Iris pigment epithelial cell (primary cell): ENCODE results near the gene TRIM38.
A peak's percentile ranks its signal among the peaks of the same experiment; 100 is the strongest.
"Not testable (repeated sequence)": the region's sequence is repeated elsewhere in the genome, so short reads cannot be mapped to it uniquely, and the experiment has no call there.

ENCODE experiments used
- DNase-seq: peaks from one replicate; pipeline ENCODE4 v3.0.0-alpha.2; 2011; ENCODE audit warnings: low read depth

The TRIM38 gene

GRCh38 chr6:25962149-25963127 lies at the start of gene TRIM38:
TSS of gene TRIM38 (plus strand) at chr6:25962802. CDS start at chr6:25966523, 3,721 bp downstream.
- DNase-seq: peak; percentile 96

GRCh38 chr6:25913741-25914140 lies 48.9 kb upstream of the TRIM38 start:
- DNase-seq: no peak

GRCh38 chr6:25916330-25916729 lies 46.3 kb upstream of the TRIM38 start:
- no peak for DNase-seq

- DNase-seq: no peak
Observed at GRCh38 chr6:25916789-25917490, 45.7 kb upstream of the TRIM38 start.

GRCh38 chr6:25918083-25918683 lies 44.4 kb upstream of the TRIM38 start:
- DNase-seq: no peak

- no peak for DNase-seq
Observed at GRCh38 chr6:25919657-25920056, 42.9 kb upstream of the TRIM38 start.

- DNase-seq: no peak
Observed at GRCh38 chr6:25921525-25922203, 40.9 kb upstream of the TRIM38 start.

- DNase-seq: no peak
Observed at GRCh38 chr6:25922301-25922700, 40.3 kb upstream of the TRIM38 start.

- DNase-seq: no peak
Observed at GRCh38 chr6:25925876-25926275, 36.7 kb upstream of the TRIM38 start.

- no peak for DNase-seq
Observed at GRCh38 chr6:25927178-25927577, 35.4 kb upstream of the TRIM38 start.

- peak; percentile 1 for DNase-seq
Observed at GRCh38 chr6:25927756-25928216, 34.8 kb upstream of the TRIM38 start.

GRCh38 chr6:25928562-25929324 lies 33.9 kb upstream of the TRIM38 start:
- no peak for DNase-seq

- DNase-seq: not testable (repeated sequence)
Observed at GRCh38 chr6:25929785-25930184, 32.8 kb upstream of the TRIM38 start.

- no peak for DNase-seq
Observed at GRCh38 chr6:25930532-25931410, 31.8 kb upstream of the TRIM38 start, which contains the start of gene SLC17A2. TSS of gene SLC17A2 (minus strand) at chr6:25930691. CDS start at chr6:25925796, 4,895 bp downstream.

GRCh38 chr6:25931411-25931709 lies 31.2 kb upstream of the TRIM38 start:
- no peak for DNase-seq

- no peak for DNase-seq
Observed at GRCh38 chr6:25934156-25934555, 28.4 kb upstream of the TRIM38 start.

- DNase-seq: peak; percentile 15
Observed at GRCh38 chr6:25934735-25935313, 27.8 kb upstream of the TRIM38 start.

- DNase-seq: no peak
Observed at GRCh38 chr6:25935953-25936352, 26.6 kb upstream of the TRIM38 start.

- no peak for DNase-seq
Observed at GRCh38 chr6:25939593-25939992, 23.0 kb upstream of the TRIM38 start.
